ENCODE data around the gene PRRT1B. TPM values are rescaled to one million over a fixed set of nuclear protein-coding genes. Genes with fewer than 3 reads are reported as not detected.
A peak's percentile ranks its signal among the peaks of the same experiment; 100 is the strongest.

Gene PRRT1B
- total and polyA plus RNA-seq, 9 of the 15 experiments (the other 6 are each of a cell fraction or from before 2014, with no cell fraction given), result not detected

GRCh38 chr9:131530920-131531832 lies 14.1 kb upstream of the PRRT1B start, which contains the start of gene UCK1 (continued):
- TF ChIP-seq CHAMP1 (IDR thresholded peaks at IDR 0.05) (no peak), ZNF134 (CRISPR knock-in tag; conservative IDR thresholded peaks at IDR 0.05) (no peak), POLR3A (IDR thresholded peaks at IDR 0.05; ENCODE audit: borderline replicate concordance, extremely low read depth, insufficient read depth, insufficient read length) (no peak), PHF21A (IDR thresholded peaks at IDR 0.05; ENCODE audit: borderline replicate concordance, low read depth) (no peak), HCFC1 (IDR thresholded peaks at IDR 0.05; ENCODE audit: low read depth, low read length) (peak; percentile 94), TCFL5 (CRISPR knock-in tag; conservative IDR thresholded peaks at IDR 0.05) (no peak), CHD4 (IDR thresholded peaks at IDR 0.05; ENCODE audit: insufficient read depth, insufficient replicate concordance, low read depth, low read length, poor library complexity, severe bottlenecking) (no peak), MCM2 (IDR thresholded peaks at IDR 0.05; ENCODE audit: low read depth) (no peak), ZNF830 (CRISPR knock-in tag; IDR thresholded peaks at IDR 0.05) (no peak), ZNF561 (CRISPR knock-in tag; conservative IDR thresholded peaks at IDR 0.05) (no peak), ZNF449 (CRISPR knock-in tag; IDR thresholded peaks at IDR 0.05) (no peak), GATAD2B (IDR thresholded peaks at IDR 0.05; ENCODE audit: borderline replicate concordance) (peak; percentile 75; the same call in 1 of the 2 replicates), PTTG1 (tag; IDR thresholded peaks at IDR 0.05; ENCODE audit: low read depth) (no peak)
- TF ChIP-seq, protein P1, sequence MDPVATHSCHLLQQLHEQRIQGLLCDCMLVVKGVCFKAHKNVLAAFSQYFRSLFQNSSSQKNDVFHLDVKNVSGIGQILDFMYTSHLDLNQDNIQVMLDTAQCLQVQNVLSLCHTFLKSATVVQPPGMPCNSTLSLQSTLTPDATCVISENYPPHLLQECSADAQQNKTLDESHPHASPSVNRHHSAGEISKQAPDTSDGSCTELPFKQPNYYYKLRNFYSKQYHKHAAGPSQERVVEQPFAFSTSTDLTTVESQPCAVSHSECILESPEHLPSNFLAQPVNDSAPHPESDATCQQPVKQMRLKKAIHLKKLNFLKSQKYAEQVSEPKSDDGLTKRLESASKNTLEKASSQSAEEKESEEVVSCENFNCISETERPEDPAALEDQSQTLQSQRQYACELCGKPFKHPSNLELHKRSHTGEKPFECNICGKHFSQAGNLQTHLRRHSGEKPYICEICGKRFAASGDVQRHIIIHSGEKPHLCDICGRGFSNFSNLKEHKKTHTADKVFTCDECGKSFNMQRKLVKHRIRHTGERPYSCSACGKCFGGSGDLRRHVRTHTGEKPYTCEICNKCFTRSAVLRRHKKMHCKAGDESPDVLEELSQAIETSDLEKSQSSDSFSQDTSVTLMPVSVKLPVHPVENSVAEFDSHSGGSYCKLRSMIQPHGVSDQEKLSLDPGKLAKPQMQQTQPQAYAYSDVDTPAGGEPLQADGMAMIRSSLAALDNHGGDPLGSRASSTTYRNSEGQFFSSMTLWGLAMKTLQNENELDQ (CRISPR knock-in tag; IDR thresholded peaks at IDR 0.05; ENCODE audit: borderline replicate concordance), result no peak
- TF ChIP-seq, protein P2, sequence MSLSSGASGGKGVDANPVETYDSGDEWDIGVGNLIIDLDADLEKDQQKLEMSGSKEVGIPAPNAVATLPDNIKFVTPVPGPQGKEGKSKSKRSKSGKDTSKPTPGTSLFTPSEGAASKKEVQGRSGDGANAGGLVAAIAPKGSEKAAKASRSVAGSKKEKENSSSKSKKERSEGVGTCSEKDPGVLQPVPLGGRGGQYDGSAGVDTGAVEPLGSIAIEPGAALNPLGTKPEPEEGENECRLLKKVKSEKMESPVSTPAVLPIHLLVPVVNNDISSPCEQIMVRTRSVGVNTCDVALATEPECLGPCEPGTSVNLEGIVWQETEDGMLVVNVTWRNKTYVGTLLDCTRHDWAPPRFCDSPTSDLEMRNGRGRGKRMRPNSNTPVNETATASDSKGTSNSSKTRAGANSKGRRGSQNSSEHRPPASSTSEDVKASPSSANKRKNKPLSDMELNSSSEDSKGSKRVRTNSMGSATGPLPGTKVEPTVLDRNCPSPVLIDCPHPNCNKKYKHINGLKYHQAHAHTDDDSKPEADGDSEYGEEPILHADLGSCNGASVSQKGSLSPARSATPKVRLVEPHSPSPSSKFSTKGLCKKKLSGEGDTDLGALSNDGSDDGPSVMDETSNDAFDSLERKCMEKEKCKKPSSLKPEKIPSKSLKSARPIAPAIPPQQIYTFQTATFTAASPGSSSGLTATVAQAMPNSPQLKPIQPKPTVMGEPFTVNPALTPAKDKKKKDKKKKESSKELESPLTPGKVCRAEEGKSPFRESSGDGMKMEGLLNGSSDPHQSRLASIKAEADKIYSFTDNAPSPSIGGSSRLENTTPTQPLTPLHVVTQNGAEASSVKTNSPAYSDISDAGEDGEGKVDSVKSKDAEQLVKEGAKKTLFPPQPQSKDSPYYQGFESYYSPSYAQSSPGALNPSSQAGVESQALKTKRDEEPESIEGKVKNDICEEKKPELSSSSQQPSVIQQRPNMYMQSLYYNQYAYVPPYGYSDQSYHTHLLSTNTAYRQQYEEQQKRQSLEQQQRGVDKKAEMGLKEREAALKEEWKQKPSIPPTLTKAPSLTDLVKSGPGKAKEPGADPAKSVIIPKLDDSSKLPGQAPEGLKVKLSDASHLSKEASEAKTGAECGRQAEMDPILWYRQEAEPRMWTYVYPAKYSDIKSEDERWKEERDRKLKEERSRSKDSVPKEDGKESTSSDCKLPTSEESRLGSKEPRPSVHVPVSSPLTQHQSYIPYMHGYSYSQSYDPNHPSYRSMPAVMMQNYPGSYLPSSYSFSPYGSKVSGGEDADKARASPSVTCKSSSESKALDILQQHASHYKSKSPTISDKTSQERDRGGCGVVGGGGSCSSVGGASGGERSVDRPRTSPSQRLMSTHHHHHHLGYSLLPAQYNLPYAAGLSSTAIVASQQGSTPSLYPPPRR (CRISPR knock-in tag; IDR thresholded peaks at IDR 0.05; ENCODE audit: borderline replicate concordance), result no peak
